Measurements from ENCODE around the gene NDE1.

GRCh38 chr16:15757630-15758251 lies 107.7 kb downstream of the NDE1 start:
- 0 out of 2 replicates have a peak, but pooled peaks have one; percentile 6 for TF ChIP-seq CTCF (IDR thresholded peaks at IDR 0.05; ENCODE audit: low read length)
- no peak for TF ChIP-seq EZH2 (IDR thresholded peaks at IDR 0.05; ENCODE audit: borderline replicate concordance, low read length)
